ENCODE data around the gene YWHAB. TPM values are rescaled to one million over a fixed set of nuclear protein-coding genes. Genes with fewer than 3 reads are reported as not detected.
A peak's percentile ranks its signal among the peaks of the same experiment; 100 is the strongest.
"Not testable (repeated sequence)": the region's sequence is repeated elsewhere in the genome, so short reads cannot be mapped to it uniquely, and the experiment has no call there.

YWHAB gene
- total RNA-seq, 2 experiments from 2014 or later = 228 to 235 TPM

GRCh38 chr20:44851545-44851944 is 34.0 kb upstream of the YWHAB start:
- H3K4me1 Mint-ChIP-seq (ENCODE audit: low read depth) = peaks cover 2% of the 10 kb centered on the region
- no peak overlapping the region for H3K4me3 Mint-ChIP-seq
- H3K27ac Mint-ChIP-seq = no peak overlapping the region
- ATAC-seq (no peak), DNase-seq (no peak)
- POLR2A ChIA-PET = no interaction called here
- H3K36me3 Mint-ChIP-seq (ENCODE audit: low read depth) = no peaks in the 10 kb centered on the region
- CTCF ChIA-PET = no interaction called here
- no peaks in the 10 kb centered on the region for H3K9me3 Mint-ChIP-seq (ENCODE audit: insufficient read depth)
- peaks cover 18% of the 10 kb centered on the region for H3K27me3 Mint-ChIP-seq (ENCODE audit: low read depth)

- CTCF ChIA-PET = interaction anchor here (1.0 to 1.4 kb wide), 3 partner anchors 17 to 171 kb away, joined by 3 to 6 read pairs (median 5); no protein-coding TSS in a partner anchor
- Mint-ChIP-seq H3K4me3 (no peak overlapping the region), H3K36me3 (ENCODE audit: low read depth) (no peaks in the 10 kb centered on the region), H3K27me3 (ENCODE audit: low read depth) (peaks cover 5% of the 10 kb centered on the region), H3K4me1 (ENCODE audit: low read depth) (peaks cover 12% of the 10 kb centered on the region), H3K9me3 (ENCODE audit: insufficient read depth) (no peaks in the 10 kb centered on the region), H3K27ac (no peak overlapping the region)
- no peak for ATAC-seq
- POLR2A ChIA-PET = no interaction called here
- DNase-seq = no peak
Measured at GRCh38 chr20:44856442-44856841, 29.1 kb upstream of the YWHAB start.

- ATAC-seq = no peak
- POLR2A ChIA-PET = no interaction called here
- Mint-ChIP-seq H3K4me3 (no peak overlapping the region), H3K9me3 (ENCODE audit: insufficient read depth) (no peaks in the 10 kb centered on the region), H3K27me3 (ENCODE audit: low read depth) (peaks cover 5% of the 10 kb centered on the region), H3K27ac (no peak overlapping the region), H3K36me3 (ENCODE audit: low read depth) (no peaks in the 10 kb centered on the region), H3K4me1 (ENCODE audit: low read depth) (peaks cover 16% of the 10 kb centered on the region)
- CTCF ChIA-PET = interaction anchor here (0.9 to 1.4 kb wide), 4 partner anchors 10 to 172 kb away, joined by 3 to 6 read pairs (median 4); no protein-coding TSS in a partner anchor
- no peak for DNase-seq
Measured at GRCh38 chr20:44856856-44857448, 28.6 kb upstream of the YWHAB start.

- Mint-ChIP-seq H3K4me3 (no peak overlapping the region), H3K4me1 (ENCODE audit: low read depth) (peaks cover 16% of the 10 kb centered on the region), H3K9me3 (ENCODE audit: insufficient read depth) (no peaks in the 10 kb centered on the region), H3K36me3 (ENCODE audit: low read depth) (no peaks in the 10 kb centered on the region), H3K27ac (no peak overlapping the region), H3K27me3 (ENCODE audit: low read depth) (no peaks in the 10 kb centered on the region)
- ATAC-seq (no peak), DNase-seq (no peak)
- POLR2A ChIA-PET = no interaction called here
- CTCF ChIA-PET = interaction anchor here (0.8 to 1.0 kb wide), 2 partner anchors 11 to 111 kb away, joined by 3 read pairs; no protein-coding TSS in a partner anchor
Measured at GRCh38 chr20:44858606-44859360, 26.7 kb upstream of the YWHAB start.

GRCh38 chr20:44861531-44862006 is 23.9 kb upstream of the YWHAB start:
- H3K9me3 Mint-ChIP-seq (ENCODE audit: insufficient read depth) = no peaks in the 10 kb centered on the region
- POLR2A ChIA-PET = interaction anchor here (1.0 kb wide), 1 partner anchor 24 kb away, joined by 3 read pairs; the partner anchor contains the start of gene YWHAB
- ATAC-seq = no peak
- CTCF ChIA-PET = interaction anchor here (0.7 kb wide), 1 partner anchor 114 kb away, joined by 3 read pairs; no protein-coding TSS in a partner anchor
- H3K36me3 Mint-ChIP-seq (ENCODE audit: low read depth) = no peaks in the 10 kb centered on the region
- no peak overlapping the region for H3K4me3 Mint-ChIP-seq
- H3K4me1 Mint-ChIP-seq (ENCODE audit: low read depth) = peaks cover 14% of the 10 kb centered on the region
- no peak overlapping the region for H3K27ac Mint-ChIP-seq
- DNase-seq = no peak
- peaks cover 3% of the 10 kb centered on the region for H3K27me3 Mint-ChIP-seq (ENCODE audit: low read depth)

GRCh38 chr20:44862286-44862685 is 23.2 kb upstream of the YWHAB start:
- no peak overlapping the region for H3K27ac Mint-ChIP-seq
- no peak for ATAC-seq

GRCh38 chr20:44863365-44864084 is 22.0 kb upstream of the YWHAB start:
- DNase-seq; H3K4me3 Mint-ChIP-seq; H3K27me3 Mint-ChIP-seq (ENCODE audit: low read depth); CTCF ChIA-PET; H3K27ac Mint-ChIP-seq; H3K9me3 Mint-ChIP-seq (ENCODE audit: insufficient read depth); ATAC-seq; H3K36me3 Mint-ChIP-seq (ENCODE audit: low read depth); POLR2A ChIA-PET: not testable (repeated sequence)
- H3K4me1 Mint-ChIP-seq (ENCODE audit: low read depth) = peaks cover 19% of the 10 kb centered on the region

More at GRCh38 chr20:44862286-44862685, 23.2 kb upstream of the YWHAB start:
- Mint-ChIP-seq H3K9me3 (ENCODE audit: insufficient read depth) (no peaks in the 10 kb centered on the region), H3K27me3 (ENCODE audit: low read depth) (peaks cover 3% of the 10 kb centered on the region), H3K36me3 (ENCODE audit: low read depth) (no peaks in the 10 kb centered on the region), H3K4me1 (ENCODE audit: low read depth) (peaks cover 16% of the 10 kb centered on the region), H3K4me3 (no peak overlapping the region)
- POLR2A ChIA-PET = no interaction called here
- CTCF ChIA-PET = interaction anchor here (0.7 kb wide), 1 partner anchor 114 kb away, joined by 3 read pairs; no protein-coding TSS in a partner anchor
- no peak for DNase-seq

- ATAC-seq; H3K27ac Mint-ChIP-seq; H3K27me3 Mint-ChIP-seq (ENCODE audit: low read depth); CTCF ChIA-PET; POLR2A ChIA-PET; H3K9me3 Mint-ChIP-seq (ENCODE audit: insufficient read depth); H3K4me3 Mint-ChIP-seq; H3K36me3 Mint-ChIP-seq (ENCODE audit: low read depth); DNase-seq: not testable (repeated sequence)
- peaks cover 13% of the 10 kb centered on the region for H3K4me1 Mint-ChIP-seq (ENCODE audit: low read depth)
Measured at GRCh38 chr20:44864493-44864892, 21.0 kb upstream of the YWHAB start.

- POLR2A ChIA-PET = interaction anchor here (0.8 kb wide), 1 partner anchor 182 kb away, joined by 3 read pairs; no protein-coding TSS in a partner anchor
- CTCF ChIA-PET = interaction anchor here (0.9 to 2.1 kb wide), 13 partner anchors 9 to 650 kb away, joined by 3 to 24 read pairs (median 4); no protein-coding TSS in a partner anchor
- Mint-ChIP-seq H3K9me3 (ENCODE audit: insufficient read depth) (no peaks in the 10 kb centered on the region), H3K4me1 (ENCODE audit: low read depth) (peaks cover 8% of the 10 kb centered on the region), H3K27ac (no peak overlapping the region), H3K27me3 (ENCODE audit: low read depth) (peaks cover 14% of the 10 kb centered on the region), H3K4me3 (peak overlapping the region; percentile 34), H3K36me3 (ENCODE audit: low read depth) (no peaks in the 10 kb centered on the region)
- ATAC-seq (no peak), DNase-seq (no peak)
Measured at GRCh38 chr20:44866703-44867335, 18.7 kb upstream of the YWHAB start.

- no peak for DNase-seq
- ATAC-seq = no peak
- Mint-ChIP-seq H3K36me3 (ENCODE audit: low read depth) (no peaks in the 10 kb centered on the region), H3K4me3 (no peak overlapping the region), H3K27ac (no peak overlapping the region), H3K4me1 (ENCODE audit: low read depth) (peaks cover 8% of the 10 kb centered on the region), H3K27me3 (ENCODE audit: low read depth) (peaks cover 11% of the 10 kb centered on the region), H3K9me3 (ENCODE audit: insufficient read depth) (no peaks in the 10 kb centered on the region)
- CTCF ChIA-PET = interaction anchor here (1.8 to 2.0 kb wide), 2 partner anchors 184 to 187 kb away, joined by 5 to 6 read pairs; no protein-coding TSS in a partner anchor
- POLR2A ChIA-PET = no interaction called here
Measured at GRCh38 chr20:44869471-44869870, 16.0 kb upstream of the YWHAB start.

- DNase-seq; CTCF ChIA-PET; H3K4me3 Mint-ChIP-seq; ATAC-seq; H3K27ac Mint-ChIP-seq; H3K27me3 Mint-ChIP-seq (ENCODE audit: low read depth); POLR2A ChIA-PET; H3K9me3 Mint-ChIP-seq (ENCODE audit: insufficient read depth): not testable (repeated sequence)
- H3K36me3 Mint-ChIP-seq (ENCODE audit: low read depth) = peaks cover 15% of the 10 kb centered on the region
- peaks cover 23% of the 10 kb centered on the region for H3K4me1 Mint-ChIP-seq (ENCODE audit: low read depth)
Measured at GRCh38 chr20:44882360-44882759, 3.1 kb upstream of the YWHAB start.
